EL (cell line): Measurements from ENCODE around the gene NUDT3.
"Not testable (repeated sequence)": the region's sequence is repeated elsewhere in the genome, so short reads cannot be mapped to it uniquely, and the experiment has no call there.

ENCODE experiments used
- DNase-seq: peaks from one replicate; pipeline ENCODE4 v3.0.0-alpha.2; 2016

The NUDT3 gene

GRCh38 chr6:34391786-34392496, 528 bp downstream of the NUDT3 start:
- DNase-seq, result peak; percentile 62

DNA sequence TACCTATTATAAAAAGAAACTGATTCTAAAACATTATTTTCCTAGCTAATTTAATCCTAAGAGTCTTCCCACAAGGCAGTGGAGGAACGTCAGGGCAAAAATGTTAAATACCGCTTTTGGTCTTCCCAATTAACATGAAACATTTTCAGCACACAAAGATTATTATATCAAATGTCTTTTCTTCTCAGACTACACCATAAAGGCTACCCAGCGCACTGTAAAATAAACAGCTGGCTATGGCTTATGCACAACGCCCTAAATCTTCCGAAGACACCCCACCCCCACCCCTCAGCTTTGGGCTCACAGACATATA, 1.0 kb downstream of the NUDT3 start:
- no peak for DNase-seq

- peak; percentile 68 for DNase-seq
Measured at GRCh38 chr6:34390531-34391472, 1.7 kb downstream of the NUDT3 start.

GRCh38 chr6:34389034-34389433, 3.4 kb downstream of the NUDT3 start:
- DNase-seq, result no peak

DNA sequence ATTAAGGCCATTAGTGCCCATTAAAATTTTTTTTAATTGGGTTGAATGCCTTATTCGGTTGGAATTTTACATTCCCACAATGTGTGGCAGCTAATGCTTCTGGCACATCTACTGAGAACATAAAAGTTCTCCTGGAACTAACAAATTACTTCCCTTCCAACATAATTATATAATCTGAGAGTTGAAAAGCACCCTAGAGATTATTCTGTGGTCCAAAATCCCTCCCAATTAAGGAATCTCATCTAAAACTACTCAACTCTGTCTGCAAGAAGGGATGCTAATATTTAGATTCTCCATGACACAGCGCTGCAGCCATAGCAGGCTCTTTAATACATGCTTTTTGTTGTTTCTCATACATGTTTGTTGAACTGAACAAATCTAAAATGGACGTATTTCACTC, 4.0 kb downstream of the NUDT3 start:
- DNase-seq, result no peak

GRCh38 chr6:34386316-34387137, 5.9 kb downstream of the NUDT3 start:
- DNase-seq, result peak; percentile 80

DNA sequence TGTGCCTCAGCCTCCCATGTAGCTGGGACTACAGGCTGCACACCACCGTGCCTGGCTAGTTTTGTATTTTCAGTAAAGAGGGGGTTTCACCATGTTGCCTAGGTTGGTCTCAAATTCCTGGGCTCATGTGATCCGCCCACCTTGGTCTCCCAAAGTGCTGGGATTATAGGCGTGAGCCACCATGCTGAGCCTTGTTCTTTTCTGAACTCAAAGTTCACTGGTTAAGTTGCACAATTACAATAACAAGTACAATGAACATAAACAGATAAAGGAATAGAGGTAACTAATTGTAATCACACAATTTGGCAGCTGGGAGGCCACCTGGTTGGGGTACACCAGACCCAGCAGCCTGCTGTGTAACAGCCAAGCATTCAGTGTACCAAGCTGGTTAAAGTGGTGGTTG, 6.7 kb downstream of the NUDT3 start:
- no peak for DNase-seq

GRCh38 chr6:34384321-34385153, 7.9 kb downstream of the NUDT3 start:
- DNase-seq, result no peak

DNA sequence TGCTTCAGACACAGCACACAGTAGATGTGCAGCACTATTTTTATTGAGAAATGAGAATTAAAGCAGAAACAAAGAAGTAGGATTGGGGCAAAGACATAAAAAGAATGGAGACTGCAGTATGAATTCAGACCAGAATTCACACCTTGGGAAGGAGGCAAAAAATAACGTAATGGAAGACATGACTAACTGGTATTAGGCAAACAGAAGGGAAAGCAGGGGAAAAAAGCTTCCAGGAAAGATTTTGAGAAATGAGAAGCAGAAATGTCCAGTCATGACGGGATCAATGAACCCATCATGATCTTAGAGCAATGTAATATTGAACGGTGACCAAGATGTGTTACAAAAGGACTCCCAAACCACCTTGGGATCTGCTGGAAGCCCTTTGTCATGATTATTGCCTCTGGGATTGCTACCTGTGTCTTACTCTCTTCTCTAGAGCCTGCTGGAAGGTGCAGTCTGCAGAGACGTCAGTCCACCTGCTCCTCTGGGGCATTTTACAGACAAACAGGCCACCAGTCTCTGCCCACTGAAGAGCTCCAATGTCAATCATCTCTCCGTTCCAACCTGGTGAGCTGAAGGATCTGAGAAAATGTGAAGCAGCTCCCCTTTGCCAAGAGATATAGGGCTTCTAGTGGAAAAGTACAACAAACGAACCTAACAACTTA, 8.7 kb downstream of the NUDT3 start:
- DNase-seq, result no peak

DNA sequence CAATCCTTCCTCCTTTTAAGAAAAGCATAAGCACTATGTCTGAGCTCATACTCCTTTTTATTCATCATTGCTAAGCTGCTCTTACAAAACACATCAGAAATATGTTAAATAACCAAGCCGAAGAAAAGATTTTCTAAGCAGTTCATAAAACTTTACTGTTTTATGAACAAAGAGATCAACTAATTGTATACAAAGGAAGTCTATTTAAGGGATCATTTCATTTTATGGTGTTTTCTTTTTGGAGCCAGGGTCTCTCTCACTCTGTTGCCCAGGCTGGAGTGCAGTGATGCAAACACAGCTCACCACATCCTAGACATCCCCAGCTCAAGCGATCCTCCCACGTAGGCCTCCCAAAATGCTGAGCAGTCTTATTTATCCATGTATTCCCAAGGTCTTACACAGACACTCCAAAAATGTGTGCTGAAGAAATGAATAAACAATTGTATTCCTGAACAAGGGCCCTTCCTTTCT, 9.3 kb downstream of the NUDT3 start:
- peak; percentile 40 for DNase-seq

DNA sequence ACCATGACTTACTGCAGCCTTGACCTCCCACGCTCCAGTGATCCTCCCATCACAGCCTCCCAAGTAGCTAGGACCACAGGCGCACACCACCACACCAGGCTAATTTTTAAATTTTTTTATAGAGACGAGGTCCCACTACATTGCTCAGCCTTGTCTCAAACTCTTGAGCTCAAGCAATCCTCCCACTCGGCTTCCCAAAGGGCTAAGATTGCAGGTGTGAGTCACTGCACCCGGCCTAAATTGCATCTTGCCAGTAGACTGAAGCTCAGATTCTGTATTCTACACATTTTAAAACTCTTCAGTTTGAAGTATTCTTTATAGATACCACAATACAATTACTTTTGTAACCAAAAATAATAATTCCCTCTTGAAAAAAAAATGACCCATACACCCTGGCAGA, 11.4 kb downstream of the NUDT3 start:
- no peak for DNase-seq

DNA sequence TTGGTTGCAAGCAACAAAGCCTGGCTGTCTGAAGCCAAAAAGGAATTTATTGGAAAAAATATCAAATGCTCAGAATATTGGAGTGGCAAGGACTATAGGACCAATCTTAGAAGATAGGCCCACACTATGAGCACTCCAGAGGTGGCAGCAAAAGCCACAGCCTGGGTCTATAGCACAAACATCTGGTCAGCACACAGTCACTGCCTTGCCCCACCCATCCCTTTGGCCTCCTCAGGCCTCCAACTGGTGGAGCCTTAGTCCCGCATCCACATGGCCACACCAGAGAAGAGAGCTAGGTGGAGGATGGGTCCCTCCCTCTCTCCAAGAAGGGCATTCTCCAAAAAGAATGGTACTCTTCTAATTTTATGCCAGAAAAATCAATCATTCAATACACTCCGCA, 14.0 kb downstream of the NUDT3 start:
- DNase-seq, result no peak

DNA sequence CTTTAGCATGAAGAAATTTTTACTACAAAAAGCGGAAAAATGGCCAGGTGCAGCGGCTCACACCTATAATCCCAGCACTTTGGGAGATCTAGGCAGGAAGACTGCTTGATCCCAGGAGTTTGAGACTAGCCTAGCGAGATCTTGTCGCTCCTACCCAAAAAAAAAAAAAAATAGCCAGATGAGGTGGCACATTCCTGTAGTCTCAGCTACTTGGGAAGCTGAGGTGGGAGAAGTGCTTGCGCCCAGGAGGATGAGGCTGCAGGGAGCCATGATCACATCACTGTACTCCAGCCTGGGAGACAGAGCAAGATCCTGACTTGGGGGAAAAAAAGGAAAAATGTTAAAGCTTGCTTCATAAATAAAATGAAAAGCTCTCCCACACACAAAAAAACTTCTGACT, 14.5 kb downstream of the NUDT3 start:
- DNase-seq, result no peak

DNA sequence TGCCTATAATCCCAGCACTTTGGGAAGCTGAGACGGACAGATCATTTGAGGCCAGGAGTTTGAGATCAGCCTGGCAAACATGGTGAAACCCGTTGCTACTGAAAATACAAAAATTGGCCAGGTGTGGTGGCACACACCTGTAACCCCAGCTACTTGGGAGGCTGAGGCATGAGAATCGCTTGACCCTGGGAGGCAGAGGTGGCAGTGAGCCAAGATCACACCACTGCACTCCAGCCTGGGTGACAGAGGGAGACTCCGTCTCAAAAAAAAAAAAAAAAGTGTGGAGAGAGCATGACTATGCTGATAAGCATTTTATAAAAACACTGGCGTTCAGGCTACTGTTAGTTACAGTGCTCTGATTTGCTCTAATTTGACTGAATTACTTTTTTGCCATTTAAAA, 14.9 kb downstream of the NUDT3 start:
- not testable (repeated sequence) for DNase-seq

DNA sequence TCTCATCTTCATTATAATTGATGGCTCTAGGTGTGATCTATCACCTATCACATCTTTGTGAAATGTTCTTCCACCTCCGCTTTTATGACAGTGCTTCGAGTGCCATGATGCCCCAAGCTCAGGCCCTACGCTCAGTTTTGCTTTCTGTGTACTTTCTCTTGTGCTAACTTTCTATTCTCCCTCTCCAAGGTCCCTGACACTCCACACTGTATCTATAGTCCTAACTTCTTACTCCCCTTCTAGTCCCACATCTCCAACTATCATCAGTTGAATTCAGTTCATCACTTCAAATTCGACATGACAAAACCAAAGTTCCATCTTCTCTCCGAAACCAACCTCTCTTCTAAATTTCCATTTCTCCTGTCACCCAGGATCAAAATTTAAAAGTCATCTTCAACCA, 16.6 kb downstream of the NUDT3 start:
- no peak for DNase-seq

- DNase-seq, result no peak
Measured at GRCh38 chr6:34374508-34374907, 18.0 kb downstream of the NUDT3 start.

GRCh38 chr6:34374069-34374468, 18.4 kb downstream of the NUDT3 start:
- no peak for DNase-seq

- DNase-seq, result no peak
Measured at GRCh38 chr6:34373511-34373910, 19.0 kb downstream of the NUDT3 start.

GRCh38 chr6:34371865-34372264, 20.6 kb downstream of the NUDT3 start:
- DNase-seq, result not testable (repeated sequence)

- no peak for DNase-seq
Measured at GRCh38 chr6:34370361-34370760, 22.1 kb downstream of the NUDT3 start.

DNA sequence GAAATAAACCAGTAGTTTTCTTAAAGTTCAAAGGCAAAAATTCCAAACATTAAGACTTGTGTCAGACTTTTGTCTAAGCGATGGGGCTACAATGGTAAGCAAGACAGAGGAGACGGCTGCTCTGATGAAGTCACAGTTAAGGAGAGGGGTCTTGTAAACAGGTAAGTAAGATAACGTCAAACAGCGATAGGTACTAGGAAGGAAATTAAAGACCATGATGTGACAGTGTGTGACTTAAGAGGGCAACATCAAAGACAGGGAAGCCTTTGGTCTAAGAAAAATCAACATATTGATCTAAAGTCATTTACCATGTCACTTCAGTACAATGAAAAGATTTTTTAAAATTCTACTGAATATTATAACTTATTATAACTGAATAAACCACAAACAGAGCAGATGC, 23.1 kb downstream of the NUDT3 start:
- no peak for DNase-seq

GRCh38 chr6:34366639-34366921, 25.9 kb downstream of the NUDT3 start:
- no peak for DNase-seq
